ENCODE data around the gene PTPRG. TPM values are rescaled to one million over a fixed set of nuclear protein-coding genes. Genes with fewer than 3 reads are reported as not detected.
"Not testable (repeated sequence)": the region's sequence is repeated elsewhere in the genome, so short reads cannot be mapped to it uniquely, and the experiment has no call there.

PTPRG gene
- total RNA-seq, 1 donor: 41.0 TPM

DNA sequence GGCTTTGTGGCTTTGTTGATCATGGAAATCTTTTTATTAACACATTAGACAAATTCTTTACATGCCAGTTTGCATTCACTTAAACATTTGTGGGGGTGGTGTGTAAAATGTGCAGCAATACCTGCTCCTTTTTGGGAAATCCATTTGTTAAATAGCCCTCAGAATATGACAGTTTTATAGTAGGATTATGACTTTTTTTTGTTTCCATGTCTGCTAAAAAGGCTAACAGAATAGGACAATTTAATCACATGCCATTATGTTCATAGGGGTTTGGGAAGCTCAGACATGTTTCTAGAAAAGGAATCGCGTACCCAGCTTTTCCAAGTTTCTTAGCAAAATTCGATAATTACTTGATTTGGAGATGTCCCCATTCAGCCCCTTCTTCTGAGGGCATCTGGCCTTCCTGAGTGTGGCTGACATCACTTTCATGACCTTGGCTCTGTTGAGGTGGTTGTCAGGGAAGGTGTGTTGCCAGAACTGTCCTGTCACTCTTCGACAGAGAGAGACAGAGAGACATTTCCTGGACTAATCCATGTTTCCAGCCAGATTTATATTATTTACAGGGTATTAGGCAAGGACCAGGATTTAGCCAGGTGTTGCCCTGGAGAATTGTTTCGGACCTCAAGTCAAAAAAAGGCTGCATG is 126.4 kb downstream of the PTPRG start:
- H3K4me3 ChIP-seq (ENCODE audit: low read depth, low read length): no peak overlapping the region
- DNase-seq (ENCODE audit: low read depth): no peak
- TF ChIP-seq CTCF (IDR thresholded peaks at IDR 0.05; ENCODE audit: insufficient read depth, low read depth, low read length): no peak

GRCh38 chr3:61688307-61688984 is 127.1 kb downstream of the PTPRG start:
- no peak for TF ChIP-seq CTCF (IDR thresholded peaks at IDR 0.05; ENCODE audit: insufficient read depth, low read depth, low read length)
- H3K4me3 ChIP-seq (ENCODE audit: low read depth, low read length): no peak overlapping the region
- no peak for DNase-seq (ENCODE audit: low read depth)

GRCh38 chr3:61690016-61690415 is 128.6 kb downstream of the PTPRG start:
- TF ChIP-seq CTCF (IDR thresholded peaks at IDR 0.05; ENCODE audit: insufficient read depth, low read depth, low read length): no peak
- no peak overlapping the region for H3K4me3 ChIP-seq (ENCODE audit: low read depth, low read length)
- DNase-seq (ENCODE audit: low read depth): no peak

DNA sequence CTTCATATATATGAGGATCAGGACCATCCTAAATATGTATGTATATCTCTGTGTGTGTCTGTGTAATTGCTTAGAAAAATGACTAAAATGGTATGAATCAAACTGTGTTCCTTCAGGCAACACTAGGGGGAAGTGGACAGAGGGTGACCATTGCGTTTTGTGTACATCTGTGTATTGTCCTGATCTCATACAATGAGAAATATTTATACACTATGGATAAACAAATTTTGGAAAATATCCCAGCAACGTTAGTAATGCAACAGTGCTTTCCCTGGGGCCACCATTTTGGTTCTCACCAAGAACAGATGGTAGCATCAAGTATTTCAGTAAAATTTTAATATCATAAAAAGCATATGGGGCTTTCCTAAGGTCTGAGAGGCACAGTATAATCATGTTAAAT is 130.1 kb downstream of the PTPRG start:
- TF ChIP-seq CTCF (IDR thresholded peaks at IDR 0.05; ENCODE audit: insufficient read depth, low read depth, low read length): no peak
- no peak overlapping the region for H3K4me3 ChIP-seq (ENCODE audit: low read depth, low read length)
- DNase-seq (ENCODE audit: low read depth): no peak

- no peak overlapping the region for H3K4me3 ChIP-seq (ENCODE audit: low read depth, low read length)
- no peak for TF ChIP-seq CTCF (IDR thresholded peaks at IDR 0.05; ENCODE audit: insufficient read depth, low read depth, low read length)
- DNase-seq (ENCODE audit: low read depth): no peak
Observed at GRCh38 chr3:61697301-61697700, 135.9 kb downstream of the PTPRG start.

- not testable (repeated sequence) for DNase-seq (ENCODE audit: low read depth); H3K4me3 ChIP-seq (ENCODE audit: low read depth, low read length)
Observed at GRCh38 chr3:61698278-61699072, 137.1 kb downstream of the PTPRG start.

DNA sequence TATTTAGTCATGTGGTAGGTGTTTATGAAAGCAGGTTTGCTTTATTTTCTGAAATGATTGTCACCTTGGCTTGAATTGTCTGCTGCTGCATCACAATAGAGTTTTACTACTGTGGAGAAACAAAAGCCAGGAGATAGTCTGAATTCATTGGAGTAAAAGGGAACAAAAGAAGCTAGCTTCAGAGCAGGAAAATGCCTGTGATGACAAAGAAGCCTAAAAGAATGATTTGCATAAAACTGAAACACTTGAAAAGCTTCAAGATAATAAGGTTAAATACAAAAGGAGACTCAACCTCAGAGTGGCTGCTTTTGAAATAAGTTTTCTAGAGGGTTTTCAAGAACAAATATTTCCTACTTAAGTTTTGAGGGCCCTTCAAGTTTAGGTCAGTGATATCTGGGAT is 138.3 kb downstream of the PTPRG start:
- no peak for DNase-seq (ENCODE audit: low read depth)
- no peak overlapping the region for H3K4me3 ChIP-seq (ENCODE audit: low read depth, low read length)
- no peak for TF ChIP-seq CTCF (IDR thresholded peaks at IDR 0.05; ENCODE audit: insufficient read depth, low read depth, low read length)
